Cardiac muscle cell (in vitro differentiated cells and primary cell): ENCODE measurements around the gene IGF2. TPM values are rescaled to one million over a fixed set of nuclear protein-coding genes. Genes with fewer than 3 reads are reported as not detected.

Experiments used
- DNase-seq, 2 donors: peaks; one replicate each; pipeline versions ENCODE4 v3.0.0 to v3.0.0-alpha.2; 2010 to 2017; ENCODE audit warnings: low read depth in 1 of 2, low spot score in 1 of 2
- H3K27ac ChIP-seq: fragments of 200-600 bp; sonication (generic); 2 replicates; pipeline ENCODE4 v1.5.1; 2016
- H3K27me3 ChIP-seq: fragments of 200-600 bp; sonication (generic); 2 replicates; pipeline ENCODE4 v1.6.0; 2016; ENCODE audit warnings: control low read depth
- H3K36me3 ChIP-seq: fragments of 200-600 bp; sonication (generic); 2 replicates; pipeline ENCODE4 v1.5.1; 2016; ENCODE audit warnings: control low read depth
- H3K4me1 ChIP-seq: fragments of 200-600 bp; sonication (generic); 2 replicates; pipeline ENCODE4 v1.8.1; 2017; ENCODE audit warnings: low read depth, mild to moderate bottlenecking, mixed run types
- H3K4me3 ChIP-seq: fragments of 200-600 bp; sonication (generic); 2 replicates; pipeline ENCODE4 v1.5.1; 2016; ENCODE audit warnings: mild to moderate bottlenecking
- H3K9me3 ChIP-seq: fragments of 200-600 bp; sonication (generic); 2 replicates; pipeline ENCODE4 v1.5.1; 2017; ENCODE audit warnings: low read depth, mild to moderate bottlenecking, control low read depth
- polyA plus RNA-seq: library from polyadenylated mRNA; unstranded; fragments of >200 nt; fragmentation: Nextera tagmentation; extraction: Ambion mirVana; gene quantifications from 2 replicates; pipeline ENCODE4 v1.2.1, GENCODE V29; 2016
- total RNA-seq: library from RNA; depleted of rRNA; stranded (reverse); fragments of >200 nt; gene quantifications from 2 replicates; pipeline ENCODE4 v1.2.3, GENCODE V29; 2016
- TF ChIP-seq, protein P1 (sequence below): IDR thresholded peaks from 2 replicates; pipeline ENCODE4 v1.5.1; 2012; ENCODE audit warnings: low read depth, mild to moderate bottlenecking, low read length

The IGF2 gene
- total and polyA plus RNA-seq, 2 experiments from 2014 or later, result 91.4 to 155 TPM

DNA sequence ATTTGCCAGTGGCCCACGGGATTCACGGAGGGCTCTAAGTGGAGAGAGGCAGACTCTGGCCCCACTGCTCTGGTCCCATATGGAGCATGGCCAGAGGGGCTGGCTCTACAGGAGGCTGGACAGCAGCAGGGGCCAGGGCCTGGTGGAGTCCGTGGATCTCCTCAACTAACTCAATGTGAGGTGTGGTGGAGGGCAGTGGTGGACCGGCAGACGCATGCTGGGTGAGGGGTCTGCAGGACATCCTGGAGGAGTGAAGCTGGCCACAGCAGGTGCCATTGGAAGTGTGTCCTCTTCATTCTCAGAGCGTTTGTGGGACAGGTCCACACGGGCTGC, 15.6 kb downstream of the IGF2 start:
- Histone ChIP-seq H3K27me3 (no peaks in the 10 kb centered on the region), H3K9me3 (no peaks in the 10 kb centered on the region), H3K27ac (no peak overlapping the region), H3K36me3 (no peaks in the 10 kb centered on the region), H3K4me3 (no peak overlapping the region), H3K4me1 (no peaks in the 10 kb centered on the region)
- TF ChIP-seq, protein P1, sequence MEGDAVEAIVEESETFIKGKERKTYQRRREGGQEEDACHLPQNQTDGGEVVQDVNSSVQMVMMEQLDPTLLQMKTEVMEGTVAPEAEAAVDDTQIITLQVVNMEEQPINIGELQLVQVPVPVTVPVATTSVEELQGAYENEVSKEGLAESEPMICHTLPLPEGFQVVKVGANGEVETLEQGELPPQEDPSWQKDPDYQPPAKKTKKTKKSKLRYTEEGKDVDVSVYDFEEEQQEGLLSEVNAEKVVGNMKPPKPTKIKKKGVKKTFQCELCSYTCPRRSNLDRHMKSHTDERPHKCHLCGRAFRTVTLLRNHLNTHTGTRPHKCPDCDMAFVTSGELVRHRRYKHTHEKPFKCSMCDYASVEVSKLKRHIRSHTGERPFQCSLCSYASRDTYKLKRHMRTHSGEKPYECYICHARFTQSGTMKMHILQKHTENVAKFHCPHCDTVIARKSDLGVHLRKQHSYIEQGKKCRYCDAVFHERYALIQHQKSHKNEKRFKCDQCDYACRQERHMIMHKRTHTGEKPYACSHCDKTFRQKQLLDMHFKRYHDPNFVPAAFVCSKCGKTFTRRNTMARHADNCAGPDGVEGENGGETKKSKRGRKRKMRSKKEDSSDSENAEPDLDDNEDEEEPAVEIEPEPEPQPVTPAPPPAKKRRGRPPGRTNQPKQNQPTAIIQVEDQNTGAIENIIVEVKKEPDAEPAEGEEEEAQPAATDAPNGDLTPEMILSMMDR, result no peak
- DNase-seq, result no peak

DNA sequence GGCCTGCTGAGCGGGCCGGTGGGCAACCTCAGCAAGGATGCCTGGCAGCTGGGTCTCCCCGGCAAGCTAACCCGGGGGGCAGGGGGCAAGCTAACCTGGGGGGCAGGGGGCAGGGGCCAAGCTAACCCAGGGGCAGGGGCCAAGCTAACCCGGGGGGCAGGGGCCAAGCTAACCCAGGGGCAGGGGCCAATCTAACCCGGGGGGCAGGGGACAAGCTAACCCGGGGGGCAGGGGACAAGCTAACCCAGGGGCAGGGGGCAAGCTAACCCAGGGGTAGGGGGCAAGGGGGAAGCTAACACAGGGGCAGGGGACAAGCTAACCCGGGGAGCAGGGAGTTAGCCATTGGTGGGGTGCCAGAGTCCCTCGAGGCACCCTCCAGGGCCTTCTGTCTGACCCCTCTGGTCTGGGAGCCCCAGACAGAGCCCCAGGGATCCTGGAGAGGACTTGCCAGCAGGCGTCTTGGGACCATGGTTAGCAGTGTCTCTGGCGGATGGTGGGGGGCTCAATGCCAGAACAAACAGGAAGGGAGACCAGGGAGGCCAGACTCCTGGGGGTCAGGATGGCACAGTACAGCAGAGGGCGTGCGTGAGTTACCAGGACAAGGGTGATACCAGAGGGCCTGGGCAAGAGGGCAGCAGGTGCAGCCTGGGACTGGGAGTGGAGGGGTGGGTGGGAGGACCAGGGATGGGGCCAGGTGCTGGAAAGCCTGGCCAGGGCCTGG, 16.1 kb downstream of the IGF2 start:
- Histone ChIP-seq H3K9me3 (no peaks in the 10 kb centered on the region), H3K27ac (no peak overlapping the region), H3K27me3 (no peaks in the 10 kb centered on the region), H3K36me3 (no peaks in the 10 kb centered on the region), H3K4me3 (no peak overlapping the region), H3K4me1 (no peaks in the 10 kb centered on the region)
- no peak for DNase-seq
- TF ChIP-seq, protein P1, result no peak

DNA sequence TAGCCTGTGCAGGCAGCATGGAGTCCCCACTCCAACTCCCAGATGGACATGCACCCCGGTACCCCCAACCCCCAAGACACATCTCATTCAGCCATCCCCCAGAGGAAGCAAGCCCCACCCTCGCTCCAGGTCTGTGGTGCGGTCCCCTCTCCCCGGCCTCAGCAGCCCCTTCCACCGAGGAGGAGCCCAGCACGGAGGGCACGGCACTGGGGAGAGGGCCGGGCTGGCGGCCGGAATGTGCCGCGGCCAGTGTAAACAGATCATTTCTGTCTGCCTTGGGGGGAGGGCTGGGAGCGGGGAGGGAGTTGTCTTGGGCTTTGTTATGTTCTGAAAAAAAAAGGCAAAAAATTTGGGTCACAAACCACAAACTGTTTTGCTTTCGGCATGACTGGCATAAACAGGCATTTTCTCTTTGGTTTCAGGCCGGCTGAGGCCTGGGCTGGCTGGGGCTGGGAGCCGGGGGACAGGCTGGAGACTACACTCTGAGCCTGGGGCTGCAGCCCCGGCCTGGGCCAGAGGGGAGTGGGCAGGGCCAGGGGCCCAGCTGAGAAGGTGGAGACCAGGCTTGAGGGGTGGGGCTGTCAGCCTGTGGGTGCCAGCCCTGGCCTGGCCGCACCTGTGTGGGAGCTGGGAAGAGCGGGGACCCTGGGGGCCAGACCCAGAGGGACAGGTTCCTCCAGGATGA, 16.8 kb downstream of the IGF2 start:
- Histone ChIP-seq H3K27me3 (no peaks in the 10 kb centered on the region), H3K9me3 (no peaks in the 10 kb centered on the region), H3K4me1 (no peaks in the 10 kb centered on the region), H3K4me3 (no peak overlapping the region), H3K36me3 (no peaks in the 10 kb centered on the region), H3K27ac (no peak overlapping the region)
- TF ChIP-seq, protein P1, result no peak
- DNase-seq, result peak in 1 of 2 donors; percentile 33

DNA sequence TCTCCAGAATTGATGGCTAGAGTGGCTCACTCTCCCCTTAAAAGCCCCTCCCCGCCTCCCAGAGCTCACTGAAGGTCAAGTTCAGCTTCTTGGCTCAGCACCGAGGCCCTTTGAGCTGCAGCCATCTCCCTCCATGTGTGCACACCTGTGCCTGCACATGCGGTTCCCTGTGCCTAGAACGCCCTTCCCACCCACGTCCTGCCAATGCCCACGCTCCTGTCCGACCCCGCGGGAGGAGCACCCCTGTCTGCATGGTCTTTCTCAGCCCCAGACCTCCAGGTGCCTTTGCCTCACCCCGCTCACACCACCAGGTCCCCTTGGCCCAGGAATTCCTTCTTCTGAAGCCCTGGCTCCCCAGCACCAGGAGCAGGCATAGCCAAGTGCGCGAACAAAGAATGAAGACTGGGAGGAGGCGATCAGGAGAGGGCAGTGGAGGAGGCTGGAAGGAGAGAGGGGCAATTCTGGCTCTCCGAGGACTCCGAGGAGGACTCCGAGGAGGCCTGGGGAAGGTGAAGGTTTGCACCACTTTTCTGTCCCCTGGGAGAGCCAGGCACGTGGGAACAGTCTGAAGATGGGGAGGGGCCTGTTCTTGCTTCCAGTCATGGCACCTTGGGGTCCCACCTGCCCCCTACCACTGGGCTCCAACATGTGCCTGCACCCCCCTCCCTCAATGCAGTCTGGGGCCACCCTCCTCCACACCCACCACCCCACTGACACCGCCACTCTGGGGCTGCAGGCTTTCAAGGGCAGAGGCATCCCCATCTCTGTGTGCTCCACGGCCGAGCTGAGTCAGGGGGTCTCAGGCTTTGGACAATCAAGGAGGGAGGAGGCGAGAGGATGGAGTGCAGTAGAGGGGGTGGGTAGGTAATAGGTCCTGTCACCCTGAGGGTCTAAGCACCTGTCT, 17.7 kb downstream of the IGF2 start:
- Histone ChIP-seq H3K27me3 (no peaks in the 10 kb centered on the region), H3K4me3 (no peak overlapping the region), H3K27ac (no peak overlapping the region), H3K4me1 (no peaks in the 10 kb centered on the region), H3K36me3 (no peaks in the 10 kb centered on the region), H3K9me3 (no peaks in the 10 kb centered on the region)
- TF ChIP-seq, protein P1, result no peak
- DNase-seq, result no peak

DNA sequence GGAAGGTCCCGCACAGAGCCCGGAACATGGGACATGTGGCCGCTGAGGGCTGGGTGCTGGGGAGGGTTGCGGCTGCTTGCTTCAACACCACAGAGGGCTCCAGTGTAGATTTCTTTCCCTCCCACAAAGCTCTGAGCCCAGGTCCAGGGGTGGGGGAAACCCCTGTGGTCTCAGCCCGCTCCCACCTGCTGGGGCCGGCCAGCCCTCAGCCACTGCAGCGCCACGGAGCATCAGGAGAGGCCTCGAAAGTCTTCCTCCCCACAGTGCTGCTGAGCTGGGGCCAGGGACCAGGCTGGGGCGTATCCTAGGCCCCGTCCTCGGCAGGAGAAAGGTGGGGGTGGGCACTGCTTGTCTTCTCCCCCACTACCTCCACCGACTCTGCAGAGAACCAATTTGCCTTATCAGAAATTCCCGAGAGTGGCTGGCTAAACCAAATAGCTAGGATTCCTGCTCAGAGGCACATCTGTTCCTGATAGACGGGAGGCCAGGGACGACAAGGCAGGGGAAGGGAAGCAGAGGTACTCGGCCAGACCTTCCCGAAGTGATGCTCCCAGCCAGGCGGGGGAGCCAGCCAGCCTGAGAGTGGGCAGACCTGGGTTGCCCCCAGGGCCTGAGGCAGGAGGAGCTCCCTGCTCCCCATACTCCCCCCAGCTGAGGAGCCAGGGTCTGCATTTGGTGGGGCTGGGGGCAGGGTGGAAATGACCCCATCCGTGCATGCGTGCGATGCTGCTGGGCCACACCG, 18.7 kb downstream of the IGF2 start:
- Histone ChIP-seq H3K4me3 (no peak overlapping the region), H3K9me3 (no peaks in the 10 kb centered on the region), H3K27me3 (no peaks in the 10 kb centered on the region), H3K4me1 (no peaks in the 10 kb centered on the region), H3K27ac (no peak overlapping the region), H3K36me3 (no peaks in the 10 kb centered on the region)
- DNase-seq, result peak in 1 of 2 donors; percentile 62
- TF ChIP-seq, protein P1, result no peak
